ENCODE measurements around the gene COX10.

Gene COX10

DNA sequence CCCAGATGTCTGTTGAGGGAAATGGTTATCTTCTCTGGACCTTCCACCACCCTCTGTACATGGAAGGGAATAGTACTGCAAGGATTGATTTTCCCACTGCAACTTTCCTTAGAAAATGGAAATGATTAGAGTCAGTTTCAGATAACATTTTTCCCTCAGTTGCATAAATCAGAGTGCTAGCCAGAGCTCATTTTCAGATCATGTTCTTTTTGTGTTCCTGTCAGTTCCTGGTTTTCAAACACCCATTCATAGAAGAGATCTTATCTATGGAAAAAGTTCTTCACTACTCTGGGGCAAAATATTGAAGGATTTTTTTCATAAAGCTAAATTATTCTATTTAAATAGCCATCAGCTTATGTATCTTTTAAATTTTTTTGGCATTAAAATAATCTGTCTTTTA lies 11.7 kb upstream of the COX10 start:
- no peak overlapping the region for H3K4me3 ChIP-seq
- no peak overlapping the region for H3K27ac ChIP-seq
- no peak for DNase-seq (ENCODE audit: low spot score)
- TF ChIP-seq, protein P1, sequence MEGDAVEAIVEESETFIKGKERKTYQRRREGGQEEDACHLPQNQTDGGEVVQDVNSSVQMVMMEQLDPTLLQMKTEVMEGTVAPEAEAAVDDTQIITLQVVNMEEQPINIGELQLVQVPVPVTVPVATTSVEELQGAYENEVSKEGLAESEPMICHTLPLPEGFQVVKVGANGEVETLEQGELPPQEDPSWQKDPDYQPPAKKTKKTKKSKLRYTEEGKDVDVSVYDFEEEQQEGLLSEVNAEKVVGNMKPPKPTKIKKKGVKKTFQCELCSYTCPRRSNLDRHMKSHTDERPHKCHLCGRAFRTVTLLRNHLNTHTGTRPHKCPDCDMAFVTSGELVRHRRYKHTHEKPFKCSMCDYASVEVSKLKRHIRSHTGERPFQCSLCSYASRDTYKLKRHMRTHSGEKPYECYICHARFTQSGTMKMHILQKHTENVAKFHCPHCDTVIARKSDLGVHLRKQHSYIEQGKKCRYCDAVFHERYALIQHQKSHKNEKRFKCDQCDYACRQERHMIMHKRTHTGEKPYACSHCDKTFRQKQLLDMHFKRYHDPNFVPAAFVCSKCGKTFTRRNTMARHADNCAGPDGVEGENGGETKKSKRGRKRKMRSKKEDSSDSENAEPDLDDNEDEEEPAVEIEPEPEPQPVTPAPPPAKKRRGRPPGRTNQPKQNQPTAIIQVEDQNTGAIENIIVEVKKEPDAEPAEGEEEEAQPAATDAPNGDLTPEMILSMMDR (IDR thresholded peaks at IDR 0.05): no peak

GRCh38 chr17:14058051-14058450 lies 11.3 kb upstream of the COX10 start:
- DNase-seq (ENCODE audit: low spot score): no peak
- TF ChIP-seq, protein P1 (IDR thresholded peaks at IDR 0.05): no peak

GRCh38 chr17:14060706-14061105 lies 8.6 kb upstream of the COX10 start:
- no peak overlapping the region for H3K4me3 ChIP-seq
- H3K27ac ChIP-seq: no peak overlapping the region
- no peak for DNase-seq (ENCODE audit: low spot score)
- TF ChIP-seq, protein P1 (IDR thresholded peaks at IDR 0.05): no peak

More at GRCh38 chr17:14058051-14058450, 11.3 kb upstream of the COX10 start:
- Histone ChIP-seq H3K4me3 (no peak overlapping the region), H3K27ac (no peak overlapping the region)

DNA sequence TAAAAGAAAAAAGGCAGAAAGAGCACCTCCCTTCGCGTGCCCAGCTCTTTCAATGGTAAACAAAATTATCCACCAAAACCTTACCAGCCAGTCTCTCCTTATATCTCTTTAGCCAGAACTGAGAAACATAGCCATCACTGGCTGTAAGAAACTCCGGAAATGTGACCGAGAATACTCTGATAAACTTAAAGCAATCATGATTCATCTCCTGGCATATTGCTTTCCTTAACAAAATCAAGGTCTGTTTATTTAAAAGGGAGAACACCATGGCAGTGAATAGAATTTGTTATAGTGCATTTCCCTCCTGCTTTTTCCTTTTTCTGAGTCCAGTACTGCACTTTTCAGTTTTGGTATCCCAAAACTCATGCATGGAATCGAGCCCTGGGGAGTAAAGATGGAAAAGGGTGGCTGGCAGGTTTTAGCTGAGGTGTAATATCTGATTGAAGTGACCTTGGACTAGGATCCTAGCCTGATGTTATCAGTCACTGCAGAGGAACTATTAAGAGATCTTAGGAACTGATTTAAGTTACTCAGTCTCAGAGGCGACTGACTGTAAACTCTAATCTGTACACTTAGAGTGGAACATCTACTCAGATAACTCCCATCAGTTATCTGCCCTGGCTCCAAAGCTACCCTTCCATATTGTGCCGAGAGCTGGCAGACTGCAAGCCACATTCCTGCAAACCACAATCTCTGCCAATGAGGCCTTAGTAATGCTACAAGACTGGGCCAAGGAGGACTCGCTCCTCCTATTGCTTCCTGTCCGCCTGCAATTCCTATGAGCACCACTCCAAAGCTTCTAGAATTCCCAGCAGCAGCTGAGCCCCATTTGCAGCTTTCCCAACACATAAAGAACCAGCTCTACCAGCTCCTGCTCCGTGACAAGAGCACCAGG lies 7.4 kb upstream of the COX10 start:
- Histone ChIP-seq H3K27ac (no peak overlapping the region), H3K4me3 (no peak overlapping the region)
- no peak for DNase-seq (ENCODE audit: low spot score)
- TF ChIP-seq, protein P1 (IDR thresholded peaks at IDR 0.05): no peak

- no peak for DNase-seq (ENCODE audit: low spot score)
- TF ChIP-seq, protein P1 (IDR thresholded peaks at IDR 0.05): no peak
- H3K4me3 ChIP-seq: no peak overlapping the region
- no peak overlapping the region for H3K27ac ChIP-seq
These were observed 2.0 kb upstream of the COX10 start for GRCh38 chr17:14067347-14067746.

- DNase-seq (ENCODE audit: low spot score): no peak
- H3K4me3 ChIP-seq: peak overlapping the region; percentile 93
- TF ChIP-seq, protein P1 (IDR thresholded peaks at IDR 0.05): no peak
- H3K27ac ChIP-seq: peak overlapping the region; percentile 57 to 73
These were observed 608 bp upstream of the COX10 start for GRCh38 chr17:14068542-14069250.
